ENCODE results near the gene AFM. TPM values are rescaled to one million over a fixed set of nuclear protein-coding genes. Genes with fewer than 3 reads are reported as not detected.

AFM gene
- total and polyA plus RNA-seq, 2 of the 8 experiments (the other 6 are each of a cell fraction or from before 2014, with no cell fraction given), result not detected

DNA sequence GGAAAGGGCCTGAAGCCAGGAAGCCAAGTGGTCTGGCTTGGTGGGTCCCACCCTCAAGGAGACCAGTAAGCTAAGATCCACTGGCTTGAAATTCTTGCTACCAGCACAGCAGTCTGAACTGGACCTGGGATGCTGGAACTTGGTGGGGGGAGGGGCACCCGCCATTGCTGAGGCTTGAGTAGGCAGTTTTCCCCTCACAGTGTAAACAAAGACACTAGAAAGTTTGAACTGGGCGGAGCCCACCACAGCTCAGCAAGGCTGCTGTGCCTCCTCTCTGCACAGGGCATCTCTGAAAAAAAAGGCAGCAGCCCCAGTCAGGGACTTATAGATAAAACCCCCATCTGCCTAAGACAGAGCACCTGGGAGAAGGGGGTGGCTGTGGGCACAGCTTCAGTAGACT is 63.1 kb downstream of the AFM start:
- H3K9me3 ChIP-seq (ENCODE audit: insufficient read depth in 2 of 2, low read depth in 1 of 2, low read length in 1 of 2), result peaks cover 1 to 5% of the 10 kb centered on the region in 2 experiments; a peak in 3 of 4 replicates
- ChIA-PET CTCF (ENCODE audit: partially characterized antibody) (interaction anchor here (1.4 kb wide), 1 partner anchor 29 kb away, joined by 5 read pairs; no protein-coding TSS in a partner anchor), POLR2A (ENCODE audit: partially characterized antibody) (no interaction called here)
- H2BK12ac ChIP-seq (ENCODE audit: low read depth, low read length), result no peak overlapping the region
- H2AK5ac ChIP-seq (ENCODE audit: low read depth, low read length), result no peak overlapping the region
- no peak overlapping the region for H3K18ac ChIP-seq (ENCODE audit: extremely low read depth, low read length)
- H2BK15ac ChIP-seq (ENCODE audit: low read length), result no peak overlapping the region
- no peak overlapping the region for H3K27ac ChIP-seq (ENCODE audit: low read depth, low read length)
- peaks cover 0 to 1% (median 0%) of the 10 kb centered on the region in 4 experiments; a peak in 1 of 7 replicates for H3K27me3 ChIP-seq (replicated peaks in 1 of 4; ENCODE audit: control insufficient read depth in 3 of 4, extremely low read depth in 1 of 4, insufficient read depth in 3 of 4, low read length in 3 of 4)
- no peak overlapping the region for H3K9ac ChIP-seq (replicated peaks in 1 of 4; ENCODE audit: extremely low read depth in 1 of 4, low read depth in 3 of 4, low read length in 3 of 4)
- no peak overlapping the region for H4K5ac ChIP-seq (ENCODE audit: insufficient read length, low read depth, low read length)
- no peaks in the 10 kb centered on the region for H3K36me3 ChIP-seq (ENCODE audit: control insufficient read depth in 2 of 4, insufficient read depth in 4 of 4, low read length in 3 of 4)
- H4K91ac ChIP-seq (replicated peaks; ENCODE audit: insufficient read length, low read length), result no peak overlapping the region
- no peaks in the 10 kb centered on the region for H3K79me2 ChIP-seq (ENCODE audit: control insufficient read depth in 1 of 2, insufficient read depth in 2 of 2, low read length in 2 of 2)
- FAIRE-seq (no peak), DNase-seq (ENCODE audit: low read depth in 1 of 2, low spot score in 2 of 2) (no peak)
- no peak overlapping the region for H2AFZ ChIP-seq (ENCODE audit: low read length)
- no peak overlapping the region for H2BK5ac ChIP-seq (ENCODE audit: low read depth, low read length)
- 90% methylated on average over 2 of the region's 2 CpGs; no CpG with 5 or more reads in 1 of the 2 experiments for WGBS, 2 experiments (ENCODE audit: extremely low coverage in 1 of 2, insufficient coverage in 1 of 2, insufficient read length in 1 of 2, insufficient replicate concordance in 2 of 2, low coverage in 1 of 2, low lambda C conversion rate in 2 of 2, missing lambda C conversion rate in 1 of 2)
- no peaks in the 10 kb centered on the region for H3K4me1 ChIP-seq (replicated peaks in 1 of 4; ENCODE audit: control insufficient read depth in 3 of 4, insufficient read depth in 4 of 4, low read length in 3 of 4)
- H3K23me2 ChIP-seq (ENCODE audit: low read depth, low read length), result no peaks in the 10 kb centered on the region
- H3K14ac ChIP-seq (ENCODE audit: insufficient read length), result no peak overlapping the region
- no peak overlapping the region for H2BK20ac ChIP-seq (ENCODE audit: low read length)
- no peak overlapping the region for H3K4me2 ChIP-seq (ENCODE audit: insufficient read depth in 1 of 2, low read depth in 2 of 2, low read length in 2 of 2)
- H2BK120ac ChIP-seq (replicated peaks; ENCODE audit: low read depth, low read length), result no peak overlapping the region
- no peak overlapping the region for H3K4me3 ChIP-seq (ENCODE audit: extremely low read depth in 1 of 4, insufficient read depth in 2 of 4, low read depth in 3 of 4, low read length in 4 of 4)
- H4K8ac ChIP-seq (ENCODE audit: extremely low read depth, insufficient read depth, low read length), result no peak overlapping the region
- no peak overlapping the region for H3K4ac ChIP-seq (replicated peaks; ENCODE audit: insufficient read length, low read depth, low read length)
- no peak overlapping the region for H3K56ac ChIP-seq (replicated peaks; ENCODE audit: insufficient read length, low read depth, low read length)
- no peaks in the 10 kb centered on the region for H3K79me1 ChIP-seq (ENCODE audit: low read depth, low read length)
- H4K20me1 ChIP-seq (replicated peaks in 1 of 2; ENCODE audit: control insufficient read depth in 1 of 2, insufficient read depth in 2 of 2, low read length in 2 of 2), result no peaks in the 10 kb centered on the region
- H3K23ac ChIP-seq (ENCODE audit: insufficient read length), result no peak overlapping the region
- TF ChIP-seq GTF2F1 (IDR thresholded peaks at IDR 0.05; ENCODE audit: borderline replicate concordance, low read depth, low read length), result no peak
- no peak for TF ChIP-seq POLR2A (IDR thresholded peaks at IDR 0.05; ENCODE audit: control extremely low read depth in 1 of 2, low read depth in 2 of 2, low read length in 2 of 2)
- no peak for TF ChIP-seq EZH2 (IDR thresholded peaks at IDR 0.05; ENCODE audit: low read depth, low read length, severe bottlenecking)
- no peak for TF ChIP-seq EP300 (IDR thresholded peaks at IDR 0.05; ENCODE audit: borderline replicate concordance in 1 of 2, low read depth in 2 of 2, low read length in 2 of 2)
- TF ChIP-seq HDAC6 (IDR thresholded peaks at IDR 0.05; ENCODE audit: low read depth, low read length), result no peak
- TF ChIP-seq KDM5A (IDR thresholded peaks at IDR 0.05; ENCODE audit: low read length), result no peak
- TF ChIP-seq TCF12 (IDR thresholded peaks at IDR 0.05; ENCODE audit: low read depth, low read length), result no peak
- no peak for TF ChIP-seq ASH2L (IDR thresholded peaks at IDR 0.05; ENCODE audit: low read length)
- TF ChIP-seq TAF1 (IDR thresholded peaks at IDR 0.05; ENCODE audit: low read depth, low read length), result no peak
- TF ChIP-seq CBX8 (IDR thresholded peaks at IDR 0.05; ENCODE audit: borderline replicate concordance, low read depth, low read length), result no peak
- TF ChIP-seq SP4 (IDR thresholded peaks at IDR 0.05; ENCODE audit: low read length), result no peak
- no peak for TF ChIP-seq HDAC2 (IDR thresholded peaks at IDR 0.05; ENCODE audit: borderline replicate concordance in 1 of 2, low read depth in 2 of 2, low read length in 2 of 2)
- no peak for TF ChIP-seq SP2 (IDR thresholded peaks at IDR 0.05; ENCODE audit: low read length)
- no peak for TF ChIP-seq TBP (IDR thresholded peaks at IDR 0.05; ENCODE audit: low read depth, low read length)
- no peak for TF ChIP-seq ZNF274 (IDR thresholded peaks at IDR 0.05; ENCODE audit: borderline replicate concordance, extremely low read depth, low read length)
